Activated naive CD4-positive, alpha-beta T cell treated with anti-CD3 and anti-CD28 coated beads, Interleukin-2, amount 10 ng/mL, durations not matched to agents 7 days and 5 days (primary cell): Measurements from ENCODE around the gene PINLYP.
"Not testable (repeated sequence)": the region's sequence is repeated elsewhere in the genome, so short reads cannot be mapped to it uniquely, and the experiment has no call there.

Source experiments
- CTCF ChIA-PET: fragments of 350-600 bp; sonication (Branson Sonifier 250); formaldehyde crosslinking; loops from one replicate; lab custom pipeline; 2021; ENCODE audit warnings: antibody characterized with exemption; lab: Charles Lee
- DNase-seq: peaks from one replicate; pipeline ENCODE4 v3.0.0-alpha.2; 2020
- H3K27ac Mint-ChIP-seq: one replicate; pipeline ENCODE4 v1.8.0; 2021; ENCODE audit warnings: mild to moderate bottlenecking, moderate library complexity, mixed read lengths
- H3K27me3 Mint-ChIP-seq: one replicate; pipeline ENCODE4 v1.8.0; 2021; ENCODE audit warnings: mild to moderate bottlenecking, mixed read lengths
- H3K36me3 Mint-ChIP-seq: one replicate; pipeline ENCODE4 v1.8.0; 2021; ENCODE audit warnings: mixed read lengths
- H3K4me1 Mint-ChIP-seq: one replicate; pipeline ENCODE4 v1.8.0; 2021; ENCODE audit warnings: mixed read lengths
- H3K4me3 Mint-ChIP-seq: one replicate; pipeline ENCODE4 v1.8.0; 2021; ENCODE audit warnings: mild to moderate bottlenecking, moderate library complexity, mixed read lengths
- H3K9me3 Mint-ChIP-seq: one replicate; pipeline ENCODE4 v1.8.0; 2021; ENCODE audit warnings: mixed read lengths

PINLYP gene

GRCh38 chr19:43540381-43540780 lies 35.2 kb upstream of the PINLYP start:
- Mint-ChIP-seq H3K27me3 (no peaks in the 10 kb centered on the region), H3K27ac (no peak overlapping the region), H3K4me1 (peaks cover 1% of the 10 kb centered on the region), H3K36me3 (peaks cover 63% of the 10 kb centered on the region), H3K9me3 (peaks cover 10% of the 10 kb centered on the region), H3K4me3 (no peak overlapping the region)
- DNase-seq = no peak
- CTCF ChIA-PET = interaction anchor here (1.0 to 5.4 kb wide), 2 partner anchors 15 to 77 kb away, joined by 3 to 16 read pairs; no protein-coding TSS in a partner anchor

DNA sequence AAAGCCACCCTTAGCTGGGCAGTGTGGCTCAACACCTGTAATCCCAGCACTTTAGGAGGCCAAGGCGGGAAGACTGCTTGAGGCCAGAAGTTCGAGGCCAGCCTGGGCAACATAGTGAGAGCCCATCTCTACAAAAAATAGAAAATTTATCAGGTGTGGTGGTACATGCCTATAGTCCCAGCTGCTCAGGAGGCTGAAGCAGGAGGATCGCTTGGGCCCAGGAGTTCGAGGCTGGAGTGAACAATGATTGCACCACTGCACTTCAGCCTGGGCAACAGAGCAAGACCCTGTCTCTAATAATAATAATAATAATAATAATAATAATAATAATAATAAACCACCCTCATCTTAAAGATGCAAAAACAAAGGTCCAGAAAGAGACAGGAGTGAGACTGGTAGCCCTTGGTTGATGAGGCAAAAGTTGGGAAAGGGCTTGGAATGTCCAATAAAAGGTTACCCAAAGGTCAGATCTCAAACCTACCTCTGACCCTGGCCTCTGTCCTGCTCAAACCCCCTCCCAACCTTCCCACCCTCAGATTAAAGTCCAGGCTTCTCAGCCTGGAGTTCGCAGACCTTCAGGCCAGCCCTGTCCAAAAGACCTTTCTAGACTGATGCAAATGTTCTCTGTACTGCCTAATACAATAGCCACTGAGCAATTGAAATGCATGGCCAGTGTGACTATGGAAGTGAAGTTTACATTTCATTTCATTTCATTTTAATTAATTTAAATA lies 33.5 kb upstream of the PINLYP start:
- Mint-ChIP-seq H3K9me3 (peaks cover 10% of the 10 kb centered on the region), H3K4me3 (no peak overlapping the region), H3K27ac (no peak overlapping the region), H3K4me1 (no peaks in the 10 kb centered on the region), H3K36me3 (peaks cover 59% of the 10 kb centered on the region), H3K27me3 (no peaks in the 10 kb centered on the region)
- no peak for DNase-seq
- CTCF ChIA-PET = interaction anchor here (5.4 kb wide), 1 partner anchor 13 kb away, joined by 16 read pairs; no protein-coding TSS in a partner anchor

DNA sequence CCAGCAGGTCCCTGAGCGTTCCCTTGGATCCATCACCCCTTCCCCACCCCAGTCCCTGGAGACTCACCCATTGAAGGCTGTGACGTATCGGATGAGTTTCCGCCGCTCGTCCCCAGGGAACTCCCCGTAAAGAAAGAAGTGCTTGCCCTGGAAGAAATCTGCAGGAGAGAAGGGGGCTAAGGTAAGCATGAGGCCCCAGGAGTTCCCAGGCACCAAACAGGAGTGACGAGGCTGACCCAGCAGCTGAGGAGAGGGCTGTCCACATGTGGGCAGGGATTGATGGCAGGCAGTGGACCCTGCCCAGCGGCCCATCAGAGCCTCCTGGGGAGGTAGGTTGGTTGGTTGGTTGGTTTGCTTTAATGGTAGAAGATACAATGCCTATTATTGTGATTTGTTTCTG lies 31.5 kb upstream of the PINLYP start:
- CTCF ChIA-PET = interaction anchor here (0.6 to 5.4 kb wide), 2 partner anchors 9 to 11 kb away, joined by 3 to 16 read pairs; no protein-coding TSS in a partner anchor
- H3K4me3 Mint-ChIP-seq = no peak overlapping the region
- H3K36me3 Mint-ChIP-seq = peaks cover 47% of the 10 kb centered on the region
- no peaks in the 10 kb centered on the region for H3K4me1 Mint-ChIP-seq
- DNase-seq = no peak
- H3K27me3 Mint-ChIP-seq = no peaks in the 10 kb centered on the region
- H3K27ac Mint-ChIP-seq = no peak overlapping the region
- H3K9me3 Mint-ChIP-seq = peaks cover 3% of the 10 kb centered on the region

DNA sequence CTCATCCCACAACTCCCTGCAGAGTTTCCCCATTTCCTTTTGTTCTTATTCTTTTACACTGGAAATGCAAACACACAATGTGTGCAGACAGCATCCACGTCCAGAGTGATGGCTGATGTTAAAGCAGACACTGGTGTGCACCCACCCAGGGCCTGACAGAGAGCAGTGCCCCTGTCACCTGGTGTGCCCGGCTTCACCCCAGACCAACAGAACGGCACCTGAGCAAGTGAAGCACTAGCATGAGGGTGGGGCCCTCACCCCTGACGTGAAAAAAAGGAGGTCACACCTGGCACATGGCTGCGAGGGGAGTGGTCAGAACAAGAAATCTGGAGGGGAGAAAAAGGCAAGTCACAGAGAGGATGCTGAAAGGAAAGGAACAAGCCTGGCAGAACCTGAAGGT lies 30.3 kb upstream of the PINLYP start:
- Mint-ChIP-seq H3K4me1 (no peaks in the 10 kb centered on the region), H3K36me3 (peaks cover 41% of the 10 kb centered on the region), H3K4me3 (no peak overlapping the region), H3K27ac (no peak overlapping the region), H3K9me3 (no peaks in the 10 kb centered on the region), H3K27me3 (no peaks in the 10 kb centered on the region)
- CTCF ChIA-PET = interaction anchor here (5.4 kb wide), 1 partner anchor 10 kb away, joined by 16 read pairs; no protein-coding TSS in a partner anchor
- no peak for DNase-seq

GRCh38 chr19:43545981-43546380 lies 29.6 kb upstream of the PINLYP start:
- no peak overlapping the region for H3K4me3 Mint-ChIP-seq
- CTCF ChIA-PET = no interaction called here
- H3K36me3 Mint-ChIP-seq = peaks cover 41% of the 10 kb centered on the region
- no peak for DNase-seq
- H3K27me3 Mint-ChIP-seq = no peaks in the 10 kb centered on the region
- no peaks in the 10 kb centered on the region for H3K9me3 Mint-ChIP-seq
- no peaks in the 10 kb centered on the region for H3K4me1 Mint-ChIP-seq
- H3K27ac Mint-ChIP-seq = no peak overlapping the region

GRCh38 chr19:43546581-43546980 lies 29.0 kb upstream of the PINLYP start:
- H3K4me1 Mint-ChIP-seq = no peaks in the 10 kb centered on the region
- CTCF ChIA-PET = no interaction called here
- peaks cover 43% of the 10 kb centered on the region for H3K36me3 Mint-ChIP-seq
- H3K27ac Mint-ChIP-seq = no peak overlapping the region
- no peaks in the 10 kb centered on the region for H3K27me3 Mint-ChIP-seq
- no peak for DNase-seq
- no peak overlapping the region for H3K4me3 Mint-ChIP-seq
- no peaks in the 10 kb centered on the region for H3K9me3 Mint-ChIP-seq

- H3K36me3 Mint-ChIP-seq = peaks cover 38% of the 10 kb centered on the region
Measured at GRCh38 chr19:43547926-43548325, 27.7 kb upstream of the PINLYP start.

GRCh38 chr19:43548706-43549105 lies 26.9 kb upstream of the PINLYP start:
- CTCF ChIA-PET = interaction anchor here (0.9 kb wide), 1 partner anchor 12 kb away, joined by 4 read pairs; no protein-coding TSS in a partner anchor
- no peaks in the 10 kb centered on the region for H3K9me3 Mint-ChIP-seq
- no peaks in the 10 kb centered on the region for H3K4me1 Mint-ChIP-seq
- no peaks in the 10 kb centered on the region for H3K27me3 Mint-ChIP-seq
- H3K27ac Mint-ChIP-seq = no peak overlapping the region
- peaks cover 31% of the 10 kb centered on the region for H3K36me3 Mint-ChIP-seq
- no peak for DNase-seq
- H3K4me3 Mint-ChIP-seq = no peak overlapping the region

More at GRCh38 chr19:43547926-43548325, 27.7 kb upstream of the PINLYP start:
- CTCF ChIA-PET, H3K4me1 Mint-ChIP-seq, H3K9me3 Mint-ChIP-seq, DNase-seq, H3K27me3 Mint-ChIP-seq, H3K27ac Mint-ChIP-seq, H3K4me3 Mint-ChIP-seq: not testable (repeated sequence)

DNA sequence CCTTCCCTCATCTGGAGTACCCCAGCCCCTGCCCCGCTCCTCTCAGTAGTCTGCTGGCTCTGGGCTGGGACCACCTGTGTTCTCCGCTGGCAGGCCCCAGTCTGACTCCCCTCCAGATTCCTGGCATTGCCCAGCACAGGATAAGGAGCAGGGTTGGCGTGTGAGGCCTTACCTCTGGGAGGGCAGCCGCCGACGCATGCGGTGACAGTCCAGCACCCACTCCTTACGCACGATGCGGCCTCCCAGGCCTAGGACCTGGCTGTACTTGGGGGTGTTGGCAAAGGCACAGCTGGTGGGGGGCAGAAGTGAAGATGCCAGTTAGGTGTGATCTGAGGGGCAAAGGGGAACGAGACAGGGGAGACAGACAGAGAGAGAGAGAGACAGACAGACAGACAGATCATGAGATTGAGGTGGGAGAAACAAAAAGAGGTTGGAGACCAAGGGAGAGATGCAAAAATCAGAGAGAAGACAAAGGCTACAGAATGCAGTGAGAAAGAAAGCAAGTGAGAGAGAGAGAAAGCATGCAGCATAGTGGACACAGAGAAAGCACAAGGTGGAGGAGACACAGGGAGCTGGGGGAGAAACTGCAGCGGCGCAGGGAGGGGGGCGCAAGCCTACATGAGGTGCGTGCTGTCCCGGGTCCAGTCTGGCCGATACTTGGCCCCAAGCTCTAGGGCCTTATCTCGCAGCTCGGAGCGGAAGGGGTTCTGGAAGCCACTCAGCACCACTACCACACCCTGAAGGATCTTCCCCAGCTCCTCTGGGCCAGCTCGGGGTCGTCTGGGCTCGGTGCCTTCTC lies 24.0 kb upstream of the PINLYP start:
- H3K27me3 Mint-ChIP-seq = no peaks in the 10 kb centered on the region
- H3K4me3 Mint-ChIP-seq = no peak overlapping the region
- CTCF ChIA-PET = interaction anchor here (6.0 kb wide), 1 partner anchor 44 kb away, joined by 129 read pairs; the partner anchor contains the start of genes IRGQ and ZNF576
- peak overlapping the region; percentile 21 for H3K27ac Mint-ChIP-seq
- peaks cover 8% of the 10 kb centered on the region for H3K4me1 Mint-ChIP-seq
- H3K36me3 Mint-ChIP-seq = peaks cover 24% of the 10 kb centered on the region
- no peaks in the 10 kb centered on the region for H3K9me3 Mint-ChIP-seq
- no peak for DNase-seq

DNA sequence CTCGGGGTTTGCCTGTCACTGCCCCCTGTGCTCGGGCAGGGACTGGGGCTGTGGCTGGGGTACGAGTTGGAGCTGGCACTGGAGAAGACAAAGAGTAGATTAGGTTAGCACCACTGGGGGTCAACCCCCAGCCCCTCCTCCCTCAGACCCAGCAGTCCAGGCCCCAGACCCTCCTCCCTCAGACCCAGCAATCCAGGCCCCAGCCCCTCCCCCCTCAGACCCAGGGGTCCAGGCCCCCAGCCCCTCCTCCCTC lies 23.5 kb upstream of the PINLYP start:
- Mint-ChIP-seq H3K27ac (no peak overlapping the region), H3K4me3 (no peak overlapping the region), H3K36me3 (peaks cover 24% of the 10 kb centered on the region), H3K9me3 (no peaks in the 10 kb centered on the region), H3K27me3 (no peaks in the 10 kb centered on the region), H3K4me1 (peaks cover 8% of the 10 kb centered on the region)
- CTCF ChIA-PET = interaction anchor here (1.0 to 6.0 kb wide), 2 partner anchors 8 to 43 kb away, joined by 3 to 129 read pairs; partner anchors contain the start of genes IRGQ and ZNF576
- DNase-seq = no peak

DNA sequence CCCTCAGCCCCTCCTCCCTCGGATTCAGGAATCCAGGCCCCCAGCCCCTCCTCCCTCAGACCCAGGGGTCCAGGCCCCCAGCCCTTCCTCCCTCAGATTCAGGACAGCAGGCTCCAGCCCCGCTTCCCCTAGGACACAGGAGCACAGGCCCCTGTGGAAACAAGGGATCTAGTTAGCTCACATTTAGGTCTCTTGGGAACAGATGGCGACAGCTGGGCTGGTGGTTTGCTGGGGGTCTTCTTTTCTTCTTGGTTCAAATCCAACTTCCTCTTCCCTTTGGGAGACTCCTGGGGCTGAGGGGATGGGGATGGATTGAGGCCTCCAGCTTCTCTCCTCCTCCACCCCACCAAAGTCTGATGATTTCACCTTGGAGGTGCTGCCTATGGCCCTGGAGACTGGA lies 23.0 kb upstream of the PINLYP start:
- CTCF ChIA-PET = interaction anchor here (1.0 to 6.0 kb wide), 3 partner anchors 8 to 100 kb away, joined by 3 to 129 read pairs (median 6); partner anchors contain the start of genes IRGQ and ZNF576
- Mint-ChIP-seq H3K9me3 (no peaks in the 10 kb centered on the region), H3K27ac (no peak overlapping the region), H3K36me3 (peaks cover 26% of the 10 kb centered on the region), H3K4me3 (no peak overlapping the region), H3K27me3 (no peaks in the 10 kb centered on the region), H3K4me1 (peaks cover 8% of the 10 kb centered on the region)
- no peak for DNase-seq

DNA sequence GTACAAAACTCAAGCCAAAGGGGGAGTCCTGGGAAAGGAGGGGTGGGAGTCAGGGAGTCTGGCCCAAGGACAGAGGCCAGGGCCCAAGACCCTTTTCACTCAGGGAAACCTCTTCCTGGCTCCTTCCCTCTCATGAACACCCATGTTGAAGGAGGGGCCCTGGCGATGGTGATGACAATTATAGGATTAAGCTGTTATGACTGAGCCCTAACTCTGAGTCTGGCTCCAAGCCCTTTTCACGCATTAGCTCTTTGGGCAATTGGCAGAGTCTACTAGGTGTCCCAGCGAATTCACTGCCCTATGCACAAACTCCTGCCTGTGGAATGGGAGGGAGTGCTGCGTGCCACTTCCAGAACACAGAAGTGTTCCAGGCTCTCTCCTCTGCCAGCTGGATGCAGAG lies 21.9 kb upstream of the PINLYP start:
- no peak overlapping the region for H3K4me3 Mint-ChIP-seq
- H3K4me1 Mint-ChIP-seq = peaks cover 8% of the 10 kb centered on the region
- H3K9me3 Mint-ChIP-seq = no peaks in the 10 kb centered on the region
- H3K27me3 Mint-ChIP-seq = no peaks in the 10 kb centered on the region
- CTCF ChIA-PET = interaction anchor here (1.3 to 6.0 kb wide), 3 partner anchors 33 to 99 kb away, joined by 3 to 129 read pairs (median 6); partner anchors contain the start of genes IRGQ and ZNF576
- H3K36me3 Mint-ChIP-seq = peaks cover 31% of the 10 kb centered on the region
- no peak overlapping the region for H3K27ac Mint-ChIP-seq
- DNase-seq = no peak

GRCh38 chr19:43554317-43554895 lies 21.2 kb upstream of the PINLYP start:
- H3K4me3 Mint-ChIP-seq = no peak overlapping the region
- CTCF ChIA-PET = interaction anchor here (1.1 to 6.0 kb wide), 19 partner anchors 9 to 122 kb away, joined by 3 to 129 read pairs (median 9); partner anchors contain the start of genes ETHE1, IRGQ, PINLYP and XRCC1
- H3K27me3 Mint-ChIP-seq = no peaks in the 10 kb centered on the region
- no peak overlapping the region for H3K27ac Mint-ChIP-seq
- peaks cover 31% of the 10 kb centered on the region for H3K36me3 Mint-ChIP-seq
- H3K9me3 Mint-ChIP-seq = no peaks in the 10 kb centered on the region
- H3K4me1 Mint-ChIP-seq = peaks cover 8% of the 10 kb centered on the region
- no peak for DNase-seq
